Activated gamma-delta T cell treated with Interleukin-2 at 50 U/mL for 16 hours (primary cell): ENCODE results near the gene EML3.
"Not testable (repeated sequence)": the region's sequence is repeated elsewhere in the genome, so short reads cannot be mapped to it uniquely, and the experiment has no call there.

Experiments
- DNase-seq: peaks from one replicate; pipeline ENCODE4 v3.0.0-alpha.2; 2020

The EML3 gene

DNA sequence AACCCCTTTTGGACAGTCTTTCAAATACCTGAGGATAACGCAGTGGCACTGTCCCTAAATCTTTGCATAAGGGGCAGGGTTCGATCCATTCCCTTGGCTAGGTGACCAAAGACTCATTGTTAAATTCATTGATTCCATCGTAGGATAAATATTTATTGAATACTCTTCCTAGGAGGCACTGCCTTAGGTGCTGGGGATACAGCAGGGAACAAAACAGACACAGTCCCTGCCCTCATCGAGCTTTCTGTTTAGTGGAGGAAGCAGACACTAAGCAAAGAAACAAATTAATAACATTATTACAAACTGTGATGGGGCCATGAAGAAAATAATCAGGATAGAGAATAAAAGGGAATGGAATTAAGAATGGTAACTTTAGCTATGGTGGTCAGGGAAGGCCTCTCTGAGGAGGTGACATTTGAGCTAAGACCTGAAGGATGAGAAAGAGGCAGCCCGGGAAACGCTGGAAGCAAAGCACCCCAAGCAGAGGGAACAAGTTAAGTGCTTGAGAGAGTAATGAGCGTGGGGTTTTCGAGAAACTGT is 8.5 kb upstream of the EML3 start:
- DNase-seq, result no peak

DNA sequence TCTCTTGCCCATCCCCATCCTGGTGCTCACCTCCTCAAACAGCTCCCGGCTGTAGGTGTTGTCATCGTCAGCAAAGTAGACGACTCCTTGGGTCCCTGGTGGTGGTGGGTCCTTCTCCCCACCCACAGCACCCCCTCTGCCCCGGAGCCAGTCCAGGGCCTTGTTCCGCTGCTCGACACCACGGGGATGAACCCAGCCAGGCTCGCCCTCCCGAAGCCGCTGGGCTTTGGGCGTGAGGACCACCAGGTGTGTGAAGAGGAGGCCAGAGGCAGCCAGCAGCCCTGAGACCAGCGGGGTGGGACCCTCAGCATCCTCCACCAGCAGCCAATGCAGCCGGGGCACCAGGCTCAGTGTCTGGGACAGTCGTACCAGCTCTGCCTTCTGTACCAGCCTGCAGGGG is 4.4 kb upstream of the EML3 start:
- not testable (repeated sequence) for DNase-seq

DNA sequence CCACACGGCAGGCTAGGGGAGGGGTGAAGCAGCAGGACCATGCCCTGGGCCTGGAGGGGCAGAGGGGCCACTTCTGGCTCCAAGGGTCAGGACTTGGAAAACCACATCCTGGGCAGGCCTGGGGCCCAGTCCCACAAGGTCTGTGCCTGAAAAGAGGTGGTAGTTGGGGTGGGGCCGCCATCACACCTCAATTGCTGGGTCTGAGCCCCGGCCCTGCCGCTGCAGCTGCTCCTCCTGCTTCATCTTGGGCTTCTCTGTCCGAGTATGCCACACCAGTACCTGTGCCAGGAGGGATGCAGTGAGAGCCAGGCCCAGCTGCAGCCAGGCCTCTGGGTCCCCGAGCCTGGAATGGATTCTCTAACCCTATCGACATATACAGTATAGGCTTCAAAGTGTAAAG is 2.9 kb upstream of the EML3 start:
- no peak for DNase-seq

DNA sequence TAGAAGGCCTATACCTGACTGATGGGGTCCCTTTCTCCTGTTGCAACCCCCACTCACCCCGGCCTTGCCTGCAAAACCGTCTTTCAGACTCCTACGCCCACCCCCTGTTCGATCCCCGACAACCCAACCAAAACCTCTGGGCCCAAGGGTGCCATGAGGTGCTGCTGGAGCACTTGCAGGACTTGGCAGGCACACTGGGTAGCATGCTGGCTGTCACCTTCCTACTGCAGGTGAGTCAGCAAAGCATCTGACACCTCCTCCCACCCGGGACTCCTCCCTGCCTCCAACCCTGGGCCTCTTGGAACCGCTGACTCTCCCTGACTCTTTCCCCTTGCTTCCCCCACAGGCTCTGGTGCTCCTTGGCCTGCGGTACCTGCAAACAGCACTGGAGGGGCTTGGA is 1.7 kb upstream of the EML3 start:
- no peak for DNase-seq

DNA sequence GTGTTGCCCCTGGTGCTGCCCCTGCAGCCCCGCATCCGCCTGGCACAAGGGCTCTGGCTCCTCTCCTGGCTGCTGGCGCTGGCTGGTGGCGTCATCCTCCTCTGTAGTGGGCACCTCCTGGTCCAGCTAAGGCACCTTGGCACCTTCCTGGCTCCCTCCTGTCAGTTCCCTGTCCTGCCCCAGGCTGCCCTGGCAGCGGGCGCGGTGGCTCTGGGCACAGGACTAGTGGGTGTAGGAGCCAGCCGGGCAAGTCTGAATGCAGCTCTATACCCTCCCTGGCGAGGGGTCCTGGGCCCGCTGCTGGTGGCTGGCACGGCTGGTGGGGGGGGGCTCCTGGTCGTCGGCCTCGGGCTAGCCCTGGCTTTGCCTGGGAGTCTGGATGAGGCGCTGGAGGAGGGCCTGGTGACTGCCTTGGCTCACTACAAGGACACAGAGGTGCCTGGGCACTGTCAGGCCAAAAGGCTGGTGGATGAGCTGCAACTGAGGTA is 760 bp upstream of the EML3 start:
- DNase-seq, result no peak

DNA sequence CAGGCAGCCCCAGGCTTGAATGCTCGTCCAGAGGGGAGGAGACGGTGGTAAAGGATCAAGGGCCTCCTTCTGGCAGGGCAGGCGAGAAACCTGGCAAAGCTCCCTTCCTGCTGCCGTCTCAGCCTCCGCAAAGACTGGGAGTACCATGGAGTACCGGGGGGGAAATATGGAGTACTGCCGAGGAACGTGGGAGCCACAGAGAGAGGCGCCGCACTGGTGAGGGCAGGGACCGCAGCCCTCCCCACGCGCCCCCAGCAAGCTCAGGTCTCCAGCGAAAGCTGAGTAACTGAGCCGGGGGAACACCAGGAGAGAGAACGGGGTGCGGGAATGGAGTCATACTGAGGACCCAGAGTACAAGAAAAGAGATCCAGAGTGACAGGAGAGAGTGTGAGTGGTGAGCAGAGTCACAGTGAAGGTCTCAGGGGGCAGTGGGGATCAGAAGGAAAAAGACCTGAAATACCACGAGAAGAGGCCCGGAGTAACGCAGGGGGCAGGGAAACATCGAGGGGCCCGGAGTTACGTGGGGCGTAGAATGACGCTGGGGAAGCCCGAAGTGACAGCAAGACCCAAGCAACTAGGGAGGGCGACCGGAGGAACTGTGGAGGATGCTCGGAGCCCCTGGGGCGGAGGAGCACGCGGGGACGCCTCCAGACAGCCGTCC is 740 bp downstream of the EML3 start:
- DNase-seq, result no peak

DNA sequence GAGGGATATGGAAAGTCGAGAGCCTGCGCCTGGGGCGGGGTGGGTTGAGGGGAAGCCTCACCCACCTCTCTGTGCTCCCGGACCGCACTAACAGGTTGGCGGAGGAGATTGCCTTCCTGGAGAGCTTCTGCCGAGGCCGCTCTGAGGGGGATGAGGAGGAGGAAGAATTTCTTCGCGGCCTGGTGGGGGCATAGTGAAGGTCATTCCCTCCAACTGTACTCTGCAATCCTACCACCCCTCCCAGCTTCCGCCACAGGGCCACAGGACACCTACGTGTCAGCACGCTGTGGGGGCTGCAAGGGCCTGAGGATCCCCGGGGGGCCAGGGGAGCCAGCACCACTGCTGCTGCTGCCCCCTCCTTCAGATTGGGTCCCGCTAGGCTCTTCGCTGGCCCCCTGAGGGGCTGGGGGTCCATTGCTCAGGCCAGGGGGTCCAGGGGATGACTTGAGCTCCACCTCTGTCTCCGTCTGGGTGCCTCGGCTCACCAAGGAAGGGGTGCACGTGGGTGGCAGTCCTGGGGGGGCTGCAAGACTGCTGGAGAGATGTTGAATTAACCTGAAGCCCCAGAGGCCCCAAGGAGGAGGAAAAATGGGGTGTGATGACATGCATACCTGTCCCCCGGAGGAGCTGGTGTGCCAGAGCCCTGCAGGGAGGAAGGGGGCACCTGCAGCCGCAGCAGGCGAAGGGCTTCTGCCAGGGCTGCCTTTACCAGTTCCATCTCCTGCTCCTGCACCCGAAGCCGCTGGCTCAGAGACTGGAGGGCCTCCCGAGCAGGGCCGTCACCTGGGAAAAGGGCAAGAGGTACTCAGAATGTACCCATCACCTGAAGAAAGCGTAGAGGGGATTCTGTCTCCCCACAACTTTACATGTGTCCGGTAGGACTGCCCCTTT is 1.5 kb downstream of the EML3 start:
- DNase-seq, result no peak

DNA sequence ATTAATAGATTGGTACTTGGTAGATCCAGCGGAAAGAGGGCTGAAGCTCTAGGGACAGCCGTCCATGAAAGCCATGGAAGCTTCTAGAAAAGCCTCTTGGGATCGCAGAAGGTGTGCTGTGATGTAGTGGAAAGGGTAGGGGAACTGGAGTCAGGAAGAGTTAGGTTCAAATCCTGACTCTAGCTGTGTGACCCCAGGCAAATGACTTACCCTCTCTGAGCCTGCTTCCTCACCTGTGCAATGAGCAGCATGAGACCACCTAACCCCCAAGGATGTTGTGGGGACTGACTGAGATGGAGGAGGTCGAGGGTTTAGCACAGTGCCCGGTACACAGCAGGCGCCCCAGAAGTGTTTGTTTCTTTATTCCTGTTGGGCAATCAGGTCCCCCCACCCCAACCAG is 2.2 kb downstream of the EML3 start:
- DNase-seq, result no peak

DNA sequence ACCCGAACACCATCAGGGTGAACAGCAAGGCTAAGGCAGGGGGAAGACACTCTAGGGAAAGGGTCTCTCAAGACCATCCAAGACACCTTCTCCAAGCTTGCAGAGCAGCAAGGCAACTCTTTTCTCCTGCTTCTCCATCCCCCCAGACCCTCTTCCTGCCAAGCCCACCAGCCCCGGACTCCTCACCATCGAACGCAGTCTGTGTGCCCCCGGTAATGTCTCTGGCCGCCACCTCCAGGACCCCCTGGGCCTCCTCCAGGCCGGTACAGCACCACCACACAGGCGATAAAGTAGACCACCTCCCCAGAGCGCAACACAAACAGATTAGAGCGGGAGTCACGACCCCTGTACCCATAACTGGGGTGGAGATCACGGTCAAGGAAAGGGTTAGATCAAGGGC is 3.8 kb downstream of the EML3 start:
- DNase-seq, result no peak

DNA sequence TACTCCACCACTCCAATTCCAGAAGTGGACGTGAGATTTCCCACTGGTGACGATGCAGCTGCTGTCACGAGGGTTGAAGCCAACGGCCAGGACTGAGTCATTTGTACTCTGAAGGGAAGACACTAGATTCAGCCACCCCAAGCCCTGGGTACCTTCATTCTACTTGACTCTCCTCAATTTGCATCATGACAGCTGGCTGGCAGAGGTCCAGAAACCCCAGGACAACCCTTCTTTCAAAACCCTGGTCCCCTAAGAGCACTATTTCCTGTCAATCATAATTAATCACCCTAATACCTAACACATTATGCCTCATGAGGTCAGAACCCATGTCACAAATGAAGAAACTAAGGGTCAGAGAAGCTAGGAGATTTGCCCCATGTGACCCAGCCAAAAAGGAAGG is 4.9 kb downstream of the EML3 start:
- DNase-seq, result no peak

DNA sequence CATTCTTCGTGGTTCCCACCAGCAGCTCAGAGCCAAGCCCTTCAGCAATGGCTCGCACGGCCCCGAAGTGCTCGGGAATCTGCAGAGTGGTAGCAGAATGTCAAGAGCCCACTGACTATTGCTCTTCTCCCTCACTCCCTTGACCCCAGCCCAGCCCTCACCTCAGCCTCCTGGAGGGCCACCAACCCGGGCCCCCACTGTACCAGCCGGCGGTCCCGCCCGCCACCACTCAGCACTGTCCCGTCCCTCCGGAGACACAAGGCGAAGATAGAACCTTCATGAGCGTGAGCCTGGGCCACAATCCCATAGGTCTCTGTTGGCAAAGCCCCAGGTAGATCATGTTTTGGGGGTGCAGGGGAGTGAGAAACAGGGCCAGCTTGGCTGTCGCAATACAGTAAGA is 6.7 kb downstream of the EML3 start:
- DNase-seq, result no peak

DNA sequence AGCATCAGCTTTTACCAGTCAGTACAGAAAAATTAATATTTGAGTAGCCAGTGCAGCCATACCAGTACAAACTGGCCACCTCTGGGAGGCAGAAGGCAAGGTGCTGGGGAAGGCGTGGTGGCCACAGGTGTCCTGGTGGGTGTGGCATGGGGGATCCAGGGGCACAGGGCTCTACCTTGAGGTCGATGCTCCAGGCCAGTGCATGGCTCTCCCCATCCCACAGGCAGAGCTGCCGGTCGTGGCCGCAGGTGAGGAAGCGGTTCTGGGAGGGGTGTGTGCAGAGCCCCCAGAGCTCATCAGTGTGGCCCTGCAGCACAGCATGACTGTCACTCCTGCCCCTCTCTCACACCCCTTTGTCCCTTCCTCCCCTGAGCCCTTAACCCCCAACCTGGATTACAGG is 7.1 kb downstream of the EML3 start:
- no peak for DNase-seq

DNA sequence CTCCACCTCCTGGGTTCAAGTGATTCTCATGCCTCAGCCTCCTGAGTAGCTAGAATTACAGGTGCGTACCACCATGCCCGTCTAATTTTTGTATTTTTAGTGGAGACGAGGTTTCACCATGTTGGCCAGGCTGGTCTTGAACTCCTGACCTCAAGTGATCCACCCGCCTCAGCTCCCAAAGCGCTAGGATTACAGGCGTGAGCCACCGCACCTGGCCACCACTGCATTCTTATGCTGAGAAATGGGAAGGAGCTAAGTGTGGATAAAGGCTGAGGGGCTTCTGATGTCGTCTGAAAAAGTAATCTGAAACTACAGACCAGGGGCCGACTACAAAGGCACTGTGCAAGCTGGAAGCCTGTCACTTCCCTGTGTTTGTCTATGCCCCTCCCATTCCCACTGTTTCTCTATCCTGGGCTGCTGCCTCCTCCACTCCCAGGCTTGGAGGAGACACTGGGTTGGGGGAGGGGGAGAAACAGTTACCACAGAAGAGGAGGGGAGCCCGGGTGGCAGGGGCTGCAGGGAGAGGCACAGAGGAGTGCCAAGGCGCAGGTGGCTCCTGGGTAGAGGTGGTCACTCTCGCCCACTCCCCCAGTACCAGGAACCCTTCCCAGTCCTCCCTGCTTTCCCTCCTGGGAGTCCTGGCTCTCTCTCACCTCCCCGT is 8.0 kb downstream of the EML3 start:
- no peak for DNase-seq

DNA sequence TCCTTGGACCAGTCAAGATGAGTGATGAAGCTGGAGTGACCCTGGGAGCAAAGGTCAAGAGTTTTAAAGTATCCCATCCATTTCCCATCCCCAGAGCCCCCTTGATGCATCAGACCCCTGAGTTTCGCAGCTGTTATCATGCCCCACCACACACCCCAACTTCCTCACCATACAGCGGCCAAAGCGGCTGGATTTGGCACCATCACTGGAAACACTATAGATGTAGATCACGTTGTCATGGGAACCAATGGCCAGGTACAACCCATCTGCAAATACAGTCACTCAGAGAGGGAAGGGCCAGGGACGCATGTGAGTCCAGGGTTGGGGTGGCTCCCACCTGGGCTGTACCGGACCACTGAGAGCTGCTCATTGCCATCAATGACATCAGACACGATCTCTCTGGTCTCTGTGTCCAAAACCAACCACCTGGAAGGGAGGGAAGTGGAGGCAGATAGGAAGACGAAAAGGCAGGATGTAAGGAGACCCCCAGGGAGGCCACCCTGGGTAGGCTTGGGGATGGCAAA is 8.7 kb downstream of the EML3 start:
- DNase-seq, result no peak

DNA sequence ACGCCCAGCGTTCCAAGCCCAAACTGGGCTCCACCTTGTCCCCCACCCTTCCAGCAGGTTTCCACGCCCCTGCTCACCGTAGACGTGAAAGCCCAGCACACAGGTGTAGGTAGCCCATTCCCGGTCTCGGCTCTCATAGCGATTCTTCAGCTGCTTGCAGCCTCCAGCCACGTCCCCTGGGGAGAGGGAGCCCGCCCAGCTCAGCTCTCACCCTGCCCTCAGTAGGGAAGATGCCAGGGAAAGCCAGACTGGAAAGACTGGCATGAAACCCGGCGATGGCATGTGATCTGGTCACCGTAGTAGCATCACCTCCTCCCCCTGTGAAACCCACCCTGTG is 9.5 kb downstream of the EML3 start:
- no peak for DNase-seq

DNA sequence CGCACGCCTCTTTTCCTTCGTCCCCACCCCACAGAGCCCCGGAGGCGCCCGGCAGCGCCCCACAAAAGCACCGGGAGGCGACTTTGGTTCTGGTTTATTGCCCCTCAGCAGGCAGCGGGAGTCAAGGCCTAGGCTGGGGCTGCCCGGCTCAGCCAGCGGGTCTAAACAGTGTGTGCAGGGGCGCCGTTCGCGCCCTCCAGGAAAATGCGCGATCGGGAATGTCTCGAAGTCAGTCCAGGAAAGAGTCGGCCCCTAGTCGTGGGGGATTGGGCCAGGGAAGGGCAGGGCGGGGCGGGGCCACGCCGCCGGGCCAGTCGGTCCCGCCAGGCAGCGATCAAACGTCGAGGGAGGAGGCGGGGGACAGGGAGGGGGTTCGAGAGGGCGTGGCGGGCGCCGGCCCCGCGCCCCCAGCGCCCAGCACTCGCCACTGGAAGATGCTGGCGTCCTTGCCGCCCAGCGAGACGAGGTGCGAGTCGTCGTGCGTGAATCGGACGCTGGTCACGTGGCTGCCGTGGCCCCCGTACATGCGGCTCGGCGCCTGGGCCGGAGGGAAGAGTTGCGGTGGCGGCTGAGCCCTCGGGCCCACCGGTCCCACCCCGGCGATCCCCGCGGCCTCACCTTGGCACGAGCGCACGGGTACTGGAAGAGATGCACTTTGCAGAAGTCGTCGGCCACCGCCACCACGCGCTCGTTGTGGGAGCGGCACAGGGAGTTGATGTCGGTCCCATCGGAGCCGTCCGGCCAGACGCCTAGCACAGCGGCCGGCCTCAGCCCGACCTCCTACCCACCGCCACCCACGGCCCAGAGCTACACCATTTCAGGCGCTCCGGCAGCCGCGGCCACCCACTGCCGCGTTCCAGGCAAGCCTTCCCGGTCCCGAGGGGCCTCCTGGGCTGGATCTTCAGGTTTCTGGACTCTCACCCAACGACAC is 10.2 kb downstream of the EML3 start:
- no peak for DNase-seq

DNA sequence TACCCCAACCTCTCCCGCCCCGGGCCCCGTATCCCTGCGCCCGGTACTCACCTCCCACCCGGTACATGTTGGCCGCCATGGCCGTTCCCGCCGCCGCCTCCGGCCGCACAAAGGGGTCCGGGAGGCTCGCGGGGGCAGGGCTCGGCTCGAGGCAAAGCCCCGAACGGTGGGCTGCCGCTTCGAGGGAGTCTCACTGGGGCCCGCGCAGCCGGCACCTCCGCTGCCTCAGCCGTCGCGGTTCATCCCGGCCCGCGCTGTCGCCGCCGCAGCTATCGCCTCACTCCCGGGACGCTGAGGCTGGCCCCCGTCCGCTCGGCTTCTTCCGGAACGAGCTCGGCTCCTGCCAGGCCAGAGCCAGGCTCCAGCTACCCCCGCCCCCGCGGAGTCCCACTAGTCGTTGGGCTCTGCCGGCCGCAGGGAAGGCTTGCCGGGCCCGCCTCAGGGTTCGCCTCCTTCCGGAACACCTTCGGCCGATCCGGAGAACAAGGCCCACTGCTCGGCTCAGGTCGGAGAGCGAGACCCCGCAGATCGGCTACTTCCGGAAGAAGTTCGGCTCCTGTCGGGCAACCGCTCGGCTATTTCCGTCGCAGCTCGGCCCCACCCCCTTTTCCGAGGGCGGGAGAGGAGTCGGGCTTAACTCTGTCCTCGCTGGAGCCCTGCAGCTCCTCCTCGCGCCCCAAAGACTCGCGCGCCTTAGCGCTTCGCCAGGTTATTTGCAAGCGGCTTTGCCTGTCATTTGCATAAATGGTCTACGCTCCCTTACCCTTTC is 11.0 kb downstream of the EML3 start, which contains the start of gene MTA2:
Gene MTA2 (minus strand): TSS at position 494 of the 769 bp plus-strand sequence. CDS start 415 bp downstream, at position 79.
- peak; percentile 99 for DNase-seq

DNA sequence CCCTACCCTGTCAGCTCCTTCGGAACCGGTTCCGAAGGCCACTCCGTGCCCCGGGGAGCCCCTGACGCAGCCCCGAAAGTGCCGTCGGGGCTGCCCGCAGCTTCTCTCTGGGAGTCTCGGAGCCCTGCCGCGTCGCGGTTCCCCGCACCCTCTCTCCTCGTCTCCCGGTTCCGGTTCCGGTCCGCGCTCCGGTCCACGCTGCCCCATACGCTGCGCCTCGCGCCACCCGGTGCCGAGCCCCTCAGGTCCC is 11.5 kb downstream of the EML3 start:
- DNase-seq, result peak; percentile 28

DNA sequence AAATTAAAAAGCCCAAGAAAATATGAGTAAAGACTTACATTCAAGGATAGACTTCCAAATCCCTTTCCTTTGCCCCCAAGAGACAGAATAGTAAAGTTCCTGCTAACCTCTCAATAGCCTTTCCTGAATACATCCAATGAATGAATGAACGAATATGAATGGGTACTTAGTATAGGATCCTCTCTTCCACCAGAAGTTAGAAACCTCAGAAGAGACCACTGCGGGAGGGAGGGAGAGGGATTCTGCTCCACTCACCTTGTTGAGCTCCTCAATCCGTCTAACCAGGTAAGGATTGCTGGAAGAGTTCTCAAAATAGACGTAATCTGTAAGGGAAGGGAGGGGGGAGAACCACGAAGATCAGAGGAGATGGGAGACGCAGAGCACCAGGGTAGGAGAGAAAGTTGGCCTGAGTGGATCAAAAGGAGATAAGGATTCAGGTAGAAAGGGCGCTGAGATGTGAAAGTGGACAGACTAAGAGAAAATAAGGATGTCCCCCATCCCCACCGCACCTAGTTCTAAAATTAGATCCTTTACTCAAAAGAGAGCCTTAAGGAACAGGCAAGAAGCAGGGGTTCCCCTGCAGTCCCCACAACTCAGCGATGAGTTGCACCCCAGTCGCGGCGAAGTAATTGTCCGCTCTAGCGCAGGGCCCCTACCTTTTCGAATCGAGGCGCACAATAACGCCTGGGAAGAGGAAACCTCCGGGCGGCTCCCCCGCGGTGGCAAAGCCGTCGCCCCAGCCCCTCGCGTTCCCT is 12.0 kb downstream of the EML3 start:
- DNase-seq, result no peak

DNA sequence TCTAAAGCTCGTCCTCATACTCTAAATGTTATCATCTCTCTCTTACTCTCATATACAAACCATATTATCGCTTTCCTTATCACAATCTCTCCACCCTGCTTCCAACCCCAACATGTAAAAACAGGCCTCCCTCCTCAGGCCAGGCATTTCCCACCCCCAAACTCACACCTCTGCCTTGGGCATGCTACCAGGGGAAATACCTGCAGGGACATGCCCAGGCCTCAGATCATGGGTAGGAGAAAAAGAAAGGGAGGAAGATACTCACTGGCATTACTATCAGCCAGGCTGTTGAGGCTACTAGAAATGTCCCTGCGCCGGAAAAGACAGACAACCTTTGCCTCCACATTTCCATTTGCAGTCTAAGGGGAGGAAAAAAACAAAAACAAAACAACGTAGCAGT is 12.7 kb downstream of the EML3 start:
- no peak for DNase-seq
